GM21367 (cell line): ENCODE data around the gene PIKFYVE.

Source experiments
- ATAC-seq: cut with Tn5 transposase; IDR thresholded peaks from one replicate; pipeline ENCODE4 v1.9.1; 2021; ENCODE audit not compliant: unreplicated experiment

Gene PIKFYVE

GRCh38 chr2:208407667-208408066 is 141.6 kb downstream of the PIKFYVE start:
- ATAC-seq = no peak
